Measurements from ENCODE around the gene HIVEP3. TPM values are rescaled to one million over a fixed set of nuclear protein-coding genes. Genes with fewer than 3 reads are reported as not detected.

The HIVEP3 gene
- total and polyA plus RNA-seq, 2 of the 13 experiments (the other 11 are each of a cell fraction or from before 2014, with no cell fraction given) = 0.05 TPM; not detected in 1

DNA sequence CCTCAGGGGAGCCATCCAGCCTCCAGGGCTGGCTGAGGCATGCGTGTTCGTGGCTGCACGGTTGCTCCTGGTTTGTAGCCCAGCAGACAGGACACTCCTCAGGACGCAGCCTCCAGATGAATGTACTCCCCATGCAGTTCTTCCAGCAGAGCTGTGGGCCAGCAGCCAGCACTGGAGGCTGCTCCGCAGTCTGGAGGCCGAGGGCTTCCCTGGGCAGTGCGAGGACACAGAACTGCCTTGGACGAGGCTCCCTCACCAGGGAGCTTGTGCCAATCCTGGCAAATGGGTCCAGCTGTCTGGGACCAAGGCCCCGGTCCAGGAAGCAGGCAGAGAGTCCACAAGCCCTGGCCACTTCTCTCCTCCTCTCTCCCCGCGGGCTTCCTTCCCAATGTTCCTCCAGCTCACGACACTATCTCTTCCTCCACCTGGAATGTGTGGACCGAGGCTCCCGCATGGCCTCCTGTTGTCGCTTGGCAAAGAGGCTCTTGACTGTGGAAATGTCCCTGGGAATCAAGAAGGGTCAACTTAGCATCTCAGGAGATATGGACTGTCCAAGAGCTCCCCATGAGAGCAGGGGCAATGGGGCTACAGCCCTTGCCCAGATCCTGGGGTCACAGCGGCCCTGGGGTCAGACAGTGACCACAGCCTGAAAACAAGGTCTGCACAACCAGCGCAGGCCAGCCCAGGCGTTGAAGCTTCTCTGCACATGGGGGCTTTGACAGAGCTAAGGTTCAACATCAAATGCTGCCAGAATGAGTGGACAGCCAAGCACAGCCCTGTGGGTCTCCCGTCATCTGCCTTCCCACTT lies 439.5 kb downstream of the HIVEP3 start:
- H3K4me2 ChIP-seq (ENCODE audit: low read depth, low read length) = no peak overlapping the region
- DNase-seq (ENCODE audit: low spot score) (no peak), FAIRE-seq (no peak), ATAC-seq (no peak)
- H4K20me1 ChIP-seq (ENCODE audit: insufficient read depth, low read length) = no peaks in the 10 kb centered on the region
- in situ Hi-C loops (cut with HindIII; ENCODE audit: extremely low pct_ligation_motif_present, low pct_unique_long_range_greater_than_20kb) = no loop called here
- no peak overlapping the region for H3K4me3 ChIP-seq (replicated peaks in 1 of 3; ENCODE audit: insufficient read depth in 1 of 3, low read depth in 2 of 3, low read length in 3 of 3)
- H3K9me3 ChIP-seq (ENCODE audit: low read length) = no peaks in the 10 kb centered on the region
- peaks cover 42% of the 10 kb centered on the region for H3K4me1 ChIP-seq (ENCODE audit: insufficient read depth, low read length)
- no peaks in the 10 kb centered on the region for H3K79me2 ChIP-seq (ENCODE audit: insufficient read depth, low read length)
- H3K9ac ChIP-seq (ENCODE audit: insufficient read depth, low read depth, low read length) = no peak overlapping the region
- WGBS (ENCODE audit: low lambda C conversion rate) = 51% methylated on average over 7 of the region's 19 CpGs
- intact Hi-C loops (cut with micrococcal nuclease; ENCODE audit: unreplicated experiment) = no loop called here
- no peak overlapping the region for H3K27ac ChIP-seq (ENCODE audit: extremely low read length, insufficient read depth, low read length)
- H2AFZ ChIP-seq (ENCODE audit: low read length) = no peak overlapping the region
- BruUV-seq (replicated peaks) = no TSS peak
- H3K27me3 ChIP-seq (ENCODE audit: control insufficient read depth in 1 of 2, insufficient read depth in 2 of 2, low read length in 2 of 2) = no peaks in the 10 kb centered on the region; a peak in 1 of 5 replicates
- H3K36me3 ChIP-seq (replicated peaks in 1 of 2; ENCODE audit: control insufficient read depth in 1 of 2, insufficient read depth in 2 of 2, low read length in 2 of 2) = no peaks in the 10 kb centered on the region
- CTCF ChIA-PET (ENCODE audit: low intra/inter-chr PET ratio, low total read pairs) = no interaction called here
- POLR2A ChIA-PET = no interaction called here
- TF ChIP-seq, protein P1, sequence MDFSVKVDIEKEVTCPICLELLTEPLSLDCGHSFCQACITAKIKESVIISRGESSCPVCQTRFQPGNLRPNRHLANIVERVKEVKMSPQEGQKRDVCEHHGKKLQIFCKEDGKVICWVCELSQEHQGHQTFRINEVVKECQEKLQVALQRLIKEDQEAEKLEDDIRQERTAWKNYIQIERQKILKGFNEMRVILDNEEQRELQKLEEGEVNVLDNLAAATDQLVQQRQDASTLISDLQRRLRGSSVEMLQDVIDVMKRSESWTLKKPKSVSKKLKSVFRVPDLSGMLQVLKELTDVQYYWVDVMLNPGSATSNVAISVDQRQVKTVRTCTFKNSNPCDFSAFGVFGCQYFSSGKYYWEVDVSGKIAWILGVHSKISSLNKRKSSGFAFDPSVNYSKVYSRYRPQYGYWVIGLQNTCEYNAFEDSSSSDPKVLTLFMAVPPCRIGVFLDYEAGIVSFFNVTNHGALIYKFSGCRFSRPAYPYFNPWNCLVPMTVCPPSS (IDR thresholded peaks at IDR 0.05) = no peak
- TF ChIP-seq, protein P2, sequence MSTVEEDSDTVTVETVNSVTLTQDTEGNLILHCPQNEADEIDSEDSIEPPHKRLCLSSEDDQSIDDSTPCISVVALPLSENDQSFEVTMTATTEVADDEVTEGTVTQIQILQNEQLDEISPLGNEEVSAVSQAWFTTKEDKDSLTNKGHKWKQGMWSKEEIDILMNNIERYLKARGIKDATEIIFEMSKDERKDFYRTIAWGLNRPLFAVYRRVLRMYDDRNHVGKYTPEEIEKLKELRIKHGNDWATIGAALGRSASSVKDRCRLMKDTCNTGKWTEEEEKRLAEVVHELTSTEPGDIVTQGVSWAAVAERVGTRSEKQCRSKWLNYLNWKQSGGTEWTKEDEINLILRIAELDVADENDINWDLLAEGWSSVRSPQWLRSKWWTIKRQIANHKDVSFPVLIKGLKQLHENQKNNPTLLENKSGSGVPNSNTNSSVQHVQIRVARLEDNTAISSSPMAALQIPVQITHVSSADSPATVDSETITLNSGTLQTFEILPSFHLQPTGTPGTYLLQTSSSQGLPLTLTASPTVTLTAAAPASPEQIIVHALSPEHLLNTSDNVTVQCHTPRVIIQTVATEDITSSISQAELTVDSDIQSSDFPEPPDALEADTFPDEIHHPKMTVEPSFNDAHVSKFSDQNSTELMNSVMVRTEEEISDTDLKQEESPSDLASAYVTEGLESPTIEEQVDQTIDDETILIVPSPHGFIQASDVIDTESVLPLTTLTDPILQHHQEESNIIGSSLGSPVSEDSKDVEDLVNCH (CRISPR knock-in tag; IDR thresholded peaks at IDR 0.05) = no peak
- TF ChIP-seq, protein P3, sequence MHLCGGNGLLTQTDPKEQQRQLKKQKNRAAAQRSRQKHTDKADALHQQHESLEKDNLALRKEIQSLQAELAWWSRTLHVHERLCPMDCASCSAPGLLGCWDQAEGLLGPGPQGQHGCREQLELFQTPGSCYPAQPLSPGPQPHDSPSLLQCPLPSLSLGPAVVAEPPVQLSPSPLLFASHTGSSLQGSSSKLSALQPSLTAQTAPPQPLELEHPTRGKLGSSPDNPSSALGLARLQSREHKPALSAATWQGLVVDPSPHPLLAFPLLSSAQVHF (CRISPR knock-in tag; IDR thresholded peaks at IDR 0.05) = no peak
- TF ChIP-seq, protein P4, sequence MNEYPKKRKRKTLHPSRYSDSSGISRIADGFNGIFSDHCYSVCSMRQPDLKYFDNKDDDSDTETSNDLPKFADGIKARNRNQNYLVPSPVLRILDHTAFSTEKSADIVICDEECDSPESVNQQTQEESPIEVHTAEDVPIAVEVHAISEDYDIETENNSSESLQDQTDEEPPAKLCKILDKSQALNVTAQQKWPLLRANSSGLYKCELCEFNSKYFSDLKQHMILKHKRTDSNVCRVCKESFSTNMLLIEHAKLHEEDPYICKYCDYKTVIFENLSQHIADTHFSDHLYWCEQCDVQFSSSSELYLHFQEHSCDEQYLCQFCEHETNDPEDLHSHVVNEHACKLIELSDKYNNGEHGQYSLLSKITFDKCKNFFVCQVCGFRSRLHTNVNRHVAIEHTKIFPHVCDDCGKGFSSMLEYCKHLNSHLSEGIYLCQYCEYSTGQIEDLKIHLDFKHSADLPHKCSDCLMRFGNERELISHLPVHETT (CRISPR knock-in tag; conservative IDR thresholded peaks at IDR 0.05) = no peak
- TF ChIP-seq, protein P5, sequence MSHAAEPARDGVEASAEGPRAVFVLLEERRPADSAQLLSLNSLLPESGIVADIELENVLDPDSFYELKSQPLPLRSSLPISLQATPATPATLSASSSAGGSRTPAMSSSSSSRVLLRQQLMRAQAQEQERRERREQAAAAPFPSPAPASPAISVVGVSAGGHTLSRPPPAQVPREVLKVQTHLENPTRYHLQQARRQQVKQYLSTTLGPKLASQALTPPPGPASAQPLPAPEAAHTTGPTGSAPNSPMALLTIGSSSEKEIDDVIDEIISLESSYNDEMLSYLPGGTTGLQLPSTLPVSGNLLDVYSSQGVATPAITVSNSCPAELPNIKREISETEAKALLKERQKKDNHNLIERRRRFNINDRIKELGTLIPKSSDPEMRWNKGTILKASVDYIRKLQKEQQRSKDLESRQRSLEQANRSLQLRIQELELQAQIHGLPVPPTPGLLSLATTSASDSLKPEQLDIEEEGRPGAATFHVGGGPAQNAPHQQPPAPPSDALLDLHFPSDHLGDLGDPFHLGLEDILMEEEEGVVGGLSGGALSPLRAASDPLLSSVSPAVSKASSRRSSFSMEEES (CRISPR knock-in tag; IDR thresholded peaks at IDR 0.05) = no peak
- TF ChIP-seq NFIC (IDR thresholded peaks at IDR 0.05; ENCODE audit: low read length) = no peak
- TF ChIP-seq, protein P6, sequence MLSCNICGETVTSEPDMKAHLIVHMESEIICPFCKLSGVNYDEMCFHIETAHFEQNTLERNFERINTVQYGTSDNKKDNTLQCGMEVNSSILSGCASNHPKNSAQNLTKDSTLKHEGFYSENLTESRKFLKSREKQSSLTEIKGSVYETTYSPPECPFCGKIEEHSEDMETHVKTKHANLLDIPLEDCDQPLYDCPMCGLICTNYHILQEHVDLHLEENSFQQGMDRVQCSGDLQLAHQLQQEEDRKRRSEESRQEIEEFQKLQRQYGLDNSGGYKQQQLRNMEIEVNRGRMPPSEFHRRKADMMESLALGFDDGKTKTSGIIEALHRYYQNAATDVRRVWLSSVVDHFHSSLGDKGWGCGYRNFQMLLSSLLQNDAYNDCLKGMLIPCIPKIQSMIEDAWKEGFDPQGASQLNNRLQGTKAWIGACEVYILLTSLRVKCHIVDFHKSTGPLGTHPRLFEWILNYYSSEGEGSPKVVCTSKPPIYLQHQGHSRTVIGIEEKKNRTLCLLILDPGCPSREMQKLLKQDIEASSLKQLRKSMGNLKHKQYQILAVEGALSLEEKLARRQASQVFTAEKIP (CRISPR knock-in tag; IDR thresholded peaks at IDR 0.05; ENCODE audit: borderline replicate concordance) = no peak
- TF ChIP-seq ZNF570 (CRISPR knock-in tag; IDR thresholded peaks at IDR 0.05; ENCODE audit: borderline replicate concordance) = no peak
- TF ChIP-seq, protein P7, sequence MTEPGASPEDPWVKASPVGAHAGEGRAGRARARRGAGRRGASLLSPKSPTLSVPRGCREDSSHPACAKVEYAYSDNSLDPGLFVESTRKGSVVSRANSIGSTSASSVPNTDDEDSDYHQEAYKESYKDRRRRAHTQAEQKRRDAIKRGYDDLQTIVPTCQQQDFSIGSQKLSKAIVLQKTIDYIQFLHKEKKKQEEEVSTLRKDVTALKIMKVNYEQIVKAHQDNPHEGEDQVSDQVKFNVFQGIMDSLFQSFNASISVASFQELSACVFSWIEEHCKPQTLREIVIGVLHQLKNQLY (CRISPR knock-in tag; IDR thresholded peaks at IDR 0.05) = no peak
- TF ChIP-seq SAFB2 (CRISPR knock-in tag; IDR thresholded peaks at IDR 0.05; ENCODE audit: borderline replicate concordance, low read depth) = no peak
- TF ChIP-seq ZNF788 (CRISPR knock-in tag; IDR thresholded peaks at IDR 0.05; ENCODE audit: borderline replicate concordance) = no peak
- TF ChIP-seq CBX1 (IDR thresholded peaks at IDR 0.05; ENCODE audit: low read depth) = no peak
- TF ChIP-seq THAP11 (CRISPR knock-in tag; IDR thresholded peaks at IDR 0.05) = no peak
- no peak for TF ChIP-seq SKI (IDR thresholded peaks at IDR 0.05; ENCODE audit: partially characterized antibody)

All from HepG2 (cell line).